Astrocyte (in vitro differentiated cells and primary cell): ENCODE data around the gene SUGCT. TPM values are rescaled to one million over a fixed set of nuclear protein-coding genes. Genes with fewer than 3 reads are reported as not detected.

ENCODE experiments used
- DNase-seq: peaks from one replicate; pipeline ENCODE4 v3.0.0-alpha.2; 2010; ENCODE audit warnings: low read depth
- FAIRE-seq: peaks from 2 replicates; lab custom pipeline; 2011; peaks lifted over from hg19 to GRCh38; lab: Jason Lieb, UNC
- H2AFZ ChIP-seq: 2 replicates; pipeline ENCODE4 v1.6.0; 2012; ENCODE audit warnings: low read depth, low read length, inconsistent platforms
- H3K27ac ChIP-seq: 2 replicates; pipeline ENCODE4 v1.5.1; 2011; ENCODE audit warnings: low read depth, low read length, inconsistent platforms
- H3K27me3 ChIP-seq: 2 replicates; pipeline ENCODE4 v1.6.0; 2011; ENCODE audit warnings: low read length, inconsistent platforms; ENCODE audit not compliant: insufficient read depth
- H3K36me3 ChIP-seq: 2 replicates; pipeline ENCODE4 v1.5.1; 2011; ENCODE audit warnings: low read length, inconsistent platforms; ENCODE audit not compliant: insufficient read depth
- H3K4me1 ChIP-seq: 2 replicates; pipeline ENCODE4 v1.5.1; 2011; ENCODE audit warnings: low read length, inconsistent platforms; ENCODE audit not compliant: insufficient read depth
- H3K4me2 ChIP-seq: 2 replicates; pipeline ENCODE4 v1.6.0; 2012; ENCODE audit warnings: low read length, inconsistent platforms
- H3K4me3 ChIP-seq: 2 replicates; pipeline ENCODE4 v1.5.1; 2011; ENCODE audit warnings: low read depth, mild to moderate bottlenecking, low read length, inconsistent platforms; ENCODE audit not compliant: insufficient read depth
- H3K79me2 ChIP-seq: 2 replicates; pipeline ENCODE4 v1.6.0; 2012; ENCODE audit warnings: mild to moderate bottlenecking, low read length, inconsistent platforms; ENCODE audit not compliant: insufficient read depth
- H3K9ac ChIP-seq: 2 replicates; pipeline ENCODE4 v1.6.0; 2012; ENCODE audit warnings: mild to moderate bottlenecking, low read length, inconsistent platforms
- H3K9me3 ChIP-seq: 2 replicates; pipeline ENCODE4 v1.5.1; 2012; ENCODE audit warnings: low read depth, mild to moderate bottlenecking, low read length, inconsistent platforms; ENCODE audit not compliant: insufficient read depth
- H4K20me1 ChIP-seq: 2 replicates; pipeline ENCODE4 v1.6.0; 2012; ENCODE audit warnings: low read length, inconsistent platforms; ENCODE audit not compliant: insufficient read depth
- H3K27ac Mint-ChIP-seq: one replicate; pipeline ENCODE4 v1.8.0; 2021; ENCODE audit warnings: mild to moderate bottlenecking, mixed read lengths; ENCODE audit not compliant: unreplicated experiment
- H3K27me3 Mint-ChIP-seq: one replicate; pipeline ENCODE4 v1.8.0; 2021; ENCODE audit warnings: low read depth, mixed read lengths; ENCODE audit not compliant: unreplicated experiment
- H3K36me3 Mint-ChIP-seq: one replicate; pipeline ENCODE4 v1.8.0; 2021; ENCODE audit warnings: low read depth, mixed read lengths; ENCODE audit not compliant: unreplicated experiment
- H3K4me1 Mint-ChIP-seq: one replicate; pipeline ENCODE4 v1.8.0; 2021; ENCODE audit warnings: low read depth, mixed read lengths; ENCODE audit not compliant: unreplicated experiment
- H3K4me3 Mint-ChIP-seq: one replicate; pipeline ENCODE4 v1.8.0; 2021; ENCODE audit warnings: mild to moderate bottlenecking, moderate library complexity, mixed read lengths; ENCODE audit not compliant: unreplicated experiment
- H3K9me3 Mint-ChIP-seq: one replicate; pipeline ENCODE4 v1.8.0; 2021; ENCODE audit warnings: mild to moderate bottlenecking, mixed read lengths; ENCODE audit not compliant: unreplicated experiment
- CTCF ChIP-seq: IDR thresholded peaks from 2 replicates; pipeline ENCODE4 v1.5.1; 2011; ENCODE audit warnings: low read depth, mild to moderate bottlenecking, inconsistent platforms, low read length, moderate library complexity; ENCODE audit not compliant: insufficient read depth
- EZH2 ChIP-seq: IDR thresholded peaks from 2 replicates; pipeline ENCODE4 v1.6.1; 2012; ENCODE audit warnings: mild to moderate bottlenecking, low read length, inconsistent platforms; ENCODE audit not compliant: insufficient read depth
- total RNA-seq: library from RNA; stranded (reverse); gene quantifications from 2 replicates; pipeline ENCODE4 v1.2.1, GENCODE V29; 2021

Gene SUGCT
- total RNA-seq, 1 donor from 2014 or later, result 15.5 TPM

- Mint-ChIP-seq H3K27me3 (no peaks in the 10 kb centered on the region), H3K9me3 (no peaks in the 10 kb centered on the region), H3K4me3 (no peak overlapping the region), H3K27ac (no peak overlapping the region), H3K4me1 (peaks cover 4% of the 10 kb centered on the region), H3K36me3 (peaks cover 3% of the 10 kb centered on the region)
- Histone ChIP-seq H3K27me3 (no peaks in the 10 kb centered on the region), H3K4me1 (no peaks in the 10 kb centered on the region), H3K79me2 (peaks cover under 1% of the 10 kb centered on the region), H2AFZ (no peak overlapping the region), H4K20me1 (peaks cover under 1% of the 10 kb centered on the region), H3K27ac (no peak overlapping the region), H3K9me3 (no peaks in the 10 kb centered on the region), H3K36me3 (peaks cover 24% of the 10 kb centered on the region), H3K4me2 (no peak overlapping the region), H3K4me3 (no peak overlapping the region), H3K9ac (no peak overlapping the region)
- FAIRE-seq (no peak), DNase-seq (no peak)
- no peak for TF ChIP-seq EZH2
Measured at GRCh38 chr7:40097728-40098127, 37.1 kb upstream of the SUGCT start.

- no peak for TF ChIP-seq CTCF
- no peak for TF ChIP-seq EZH2
- Mint-ChIP-seq H3K27ac (no peak overlapping the region), H3K9me3 (no peaks in the 10 kb centered on the region), H3K36me3 (peaks cover 3% of the 10 kb centered on the region), H3K27me3 (no peaks in the 10 kb centered on the region), H3K4me3 (no peak overlapping the region), H3K4me1 (peaks cover 4% of the 10 kb centered on the region)
- Histone ChIP-seq H3K4me1 (no peaks in the 10 kb centered on the region), H3K9ac (no peak overlapping the region), H3K36me3 (peaks cover 16% of the 10 kb centered on the region), H3K9me3 (no peaks in the 10 kb centered on the region), H2AFZ (no peak overlapping the region), H3K79me2 (peaks cover 3% of the 10 kb centered on the region), H3K4me3 (no peak overlapping the region), H3K27ac (no peak overlapping the region), H3K27me3 (no peaks in the 10 kb centered on the region), H4K20me1 (peaks cover 5% of the 10 kb centered on the region), H3K4me2 (no peak overlapping the region)
- DNase-seq (no peak), FAIRE-seq (no peak)
Measured at GRCh38 chr7:40098810-40099209, 36.0 kb upstream of the SUGCT start.

GRCh38 chr7:40099837-40100236 is 35.0 kb upstream of the SUGCT start:
- H2AFZ ChIP-seq, result no peak overlapping the region
- H3K4me3 ChIP-seq, result no peak overlapping the region
- H3K36me3 ChIP-seq, result peaks cover 8% of the 10 kb centered on the region
- TF ChIP-seq EZH2 (no peak), CTCF (no peak)
- peaks cover 2% of the 10 kb centered on the region for H3K4me1 Mint-ChIP-seq
- DNase-seq (no peak), FAIRE-seq (no peak)
- H3K79me2 ChIP-seq, result peaks cover 3% of the 10 kb centered on the region
- H3K4me2 ChIP-seq, result no peak overlapping the region
- no peaks in the 10 kb centered on the region for H3K27me3 Mint-ChIP-seq
- H3K9me3 Mint-ChIP-seq, result no peaks in the 10 kb centered on the region
- peaks cover 5% of the 10 kb centered on the region for H4K20me1 ChIP-seq
- no peak overlapping the region for H3K27ac ChIP-seq
- no peak overlapping the region for H3K27ac Mint-ChIP-seq
- H3K36me3 Mint-ChIP-seq, result no peaks in the 10 kb centered on the region
- H3K9ac ChIP-seq, result no peak overlapping the region
- no peaks in the 10 kb centered on the region for H3K27me3 ChIP-seq
- no peak overlapping the region for H3K4me3 Mint-ChIP-seq
- H3K9me3 ChIP-seq, result no peaks in the 10 kb centered on the region
- H3K4me1 ChIP-seq, result no peaks in the 10 kb centered on the region
